Glutamatergic neuron (in vitro differentiated cells): ENCODE measurements around the gene PDE1A. TPM values are rescaled to one million over a fixed set of nuclear protein-coding genes. Genes with fewer than 3 reads are reported as not detected.

Experiments used
- DNase-seq: peaks from one replicate; pipeline ENCODE4 v3.0.0; 2022
- H3K27ac Mint-ChIP-seq: one replicate; pipeline ENCODE4 v1.8.0; 2020; ENCODE audit warnings: mild to moderate bottlenecking, mixed read lengths, inconsistent platforms; ENCODE audit not compliant: unreplicated experiment
- H3K27me3 Mint-ChIP-seq: one replicate; pipeline ENCODE4 v1.8.0; 2020; ENCODE audit warnings: mild to moderate bottlenecking, moderate library complexity, mixed read lengths, inconsistent platforms; ENCODE audit not compliant: unreplicated experiment
- H3K36me3 Mint-ChIP-seq: one replicate; pipeline ENCODE4 v1.8.0; 2020; ENCODE audit warnings: mild to moderate bottlenecking, mixed read lengths, inconsistent platforms; ENCODE audit not compliant: unreplicated experiment
- H3K4me1 Mint-ChIP-seq: one replicate; pipeline ENCODE4 v1.8.0; 2020; ENCODE audit warnings: mild to moderate bottlenecking, low read depth, mixed read lengths, inconsistent platforms; ENCODE audit not compliant: unreplicated experiment
- H3K4me3 Mint-ChIP-seq: one replicate; pipeline ENCODE4 v1.8.0; 2020; ENCODE audit warnings: mild to moderate bottlenecking, mixed read lengths, inconsistent platforms; ENCODE audit not compliant: unreplicated experiment
- H3K9me3 Mint-ChIP-seq: one replicate; pipeline ENCODE4 v1.8.0; 2020; ENCODE audit warnings: mild to moderate bottlenecking, moderate library complexity, mixed read lengths, inconsistent platforms; ENCODE audit not compliant: unreplicated experiment
- total RNA-seq: library from RNA; stranded (reverse); fragmentation: NEBNext Ultra II Directional; extraction: Animal tissue kit (Norgen Biotek cat#: 25700); gene quantifications from one replicate; pipeline ENCODE4 v1.2.1, GENCODE V29; 2021; ENCODE audit not compliant: unreplicated experiment
- TF ChIP-seq, protein P1 (sequence below): fragments of 200-600 bp; sonication (generic); IDR thresholded peaks from one replicate; pipeline ENCODE4 v1.5.0; 2021; ENCODE audit not compliant: partially characterized antibody, unreplicated experiment

The PDE1A gene
- total RNA-seq, 1 donor from 2014 or later: 4.2 TPM

DNA sequence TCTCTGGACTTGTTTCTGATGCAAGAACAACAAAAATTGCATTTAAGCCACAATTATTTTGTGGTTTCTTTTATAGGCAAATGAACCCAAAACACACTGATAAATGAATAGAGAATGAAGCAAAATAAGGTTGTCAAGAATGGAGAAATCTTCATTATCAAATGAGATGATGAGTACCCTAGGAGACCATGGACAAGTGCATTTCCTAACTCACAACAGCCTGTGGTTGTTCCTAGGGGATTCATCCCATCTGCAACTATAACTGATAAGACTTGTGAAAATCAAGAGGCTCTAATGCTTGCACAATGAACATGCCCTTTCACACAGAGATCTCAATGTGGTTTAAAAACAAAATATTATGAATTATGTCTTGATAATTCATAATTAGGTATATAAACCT is 159.9 kb downstream of the PDE1A start:
- Mint-ChIP-seq H3K27ac (no peak overlapping the region), H3K27me3 (no peaks in the 10 kb centered on the region), H3K9me3 (no peaks in the 10 kb centered on the region), H3K4me1 (peaks cover 2% of the 10 kb centered on the region), H3K4me3 (no peak overlapping the region), H3K36me3 (no peaks in the 10 kb centered on the region)
- TF ChIP-seq, protein P1, sequence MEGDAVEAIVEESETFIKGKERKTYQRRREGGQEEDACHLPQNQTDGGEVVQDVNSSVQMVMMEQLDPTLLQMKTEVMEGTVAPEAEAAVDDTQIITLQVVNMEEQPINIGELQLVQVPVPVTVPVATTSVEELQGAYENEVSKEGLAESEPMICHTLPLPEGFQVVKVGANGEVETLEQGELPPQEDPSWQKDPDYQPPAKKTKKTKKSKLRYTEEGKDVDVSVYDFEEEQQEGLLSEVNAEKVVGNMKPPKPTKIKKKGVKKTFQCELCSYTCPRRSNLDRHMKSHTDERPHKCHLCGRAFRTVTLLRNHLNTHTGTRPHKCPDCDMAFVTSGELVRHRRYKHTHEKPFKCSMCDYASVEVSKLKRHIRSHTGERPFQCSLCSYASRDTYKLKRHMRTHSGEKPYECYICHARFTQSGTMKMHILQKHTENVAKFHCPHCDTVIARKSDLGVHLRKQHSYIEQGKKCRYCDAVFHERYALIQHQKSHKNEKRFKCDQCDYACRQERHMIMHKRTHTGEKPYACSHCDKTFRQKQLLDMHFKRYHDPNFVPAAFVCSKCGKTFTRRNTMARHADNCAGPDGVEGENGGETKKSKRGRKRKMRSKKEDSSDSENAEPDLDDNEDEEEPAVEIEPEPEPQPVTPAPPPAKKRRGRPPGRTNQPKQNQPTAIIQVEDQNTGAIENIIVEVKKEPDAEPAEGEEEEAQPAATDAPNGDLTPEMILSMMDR: no peak
- DNase-seq: no peak

GRCh38 chr2:182265718-182266117 is 161.1 kb downstream of the PDE1A start:
- H3K27ac Mint-ChIP-seq: no peak overlapping the region
- no peaks in the 10 kb centered on the region for H3K9me3 Mint-ChIP-seq
- H3K36me3 Mint-ChIP-seq: no peaks in the 10 kb centered on the region
- H3K4me3 Mint-ChIP-seq: no peak overlapping the region
- H3K4me1 Mint-ChIP-seq: peaks cover 2% of the 10 kb centered on the region
- no peak for DNase-seq
- H3K27me3 Mint-ChIP-seq: no peaks in the 10 kb centered on the region
- TF ChIP-seq, protein P1: no peak

- no peaks in the 10 kb centered on the region for H3K36me3 Mint-ChIP-seq
- TF ChIP-seq, protein P1: no peak
- no peak for DNase-seq
- H3K4me1 Mint-ChIP-seq: peaks cover 2% of the 10 kb centered on the region
- H3K27ac Mint-ChIP-seq: no peak overlapping the region
- H3K9me3 Mint-ChIP-seq: no peaks in the 10 kb centered on the region
- H3K27me3 Mint-ChIP-seq: no peaks in the 10 kb centered on the region
- H3K4me3 Mint-ChIP-seq: no peak overlapping the region
Observed at GRCh38 chr2:182261860-182262387, 164.9 kb downstream of the PDE1A start.

GRCh38 chr2:182259629-182260150 is 167.1 kb downstream of the PDE1A start:
- Mint-ChIP-seq H3K9me3 (no peaks in the 10 kb centered on the region), H3K36me3 (no peaks in the 10 kb centered on the region), H3K27me3 (no peaks in the 10 kb centered on the region), H3K4me3 (no peak overlapping the region), H3K4me1 (no peaks in the 10 kb centered on the region), H3K27ac (no peak overlapping the region)
- TF ChIP-seq, protein P1: no peak
- DNase-seq: no peak

DNA sequence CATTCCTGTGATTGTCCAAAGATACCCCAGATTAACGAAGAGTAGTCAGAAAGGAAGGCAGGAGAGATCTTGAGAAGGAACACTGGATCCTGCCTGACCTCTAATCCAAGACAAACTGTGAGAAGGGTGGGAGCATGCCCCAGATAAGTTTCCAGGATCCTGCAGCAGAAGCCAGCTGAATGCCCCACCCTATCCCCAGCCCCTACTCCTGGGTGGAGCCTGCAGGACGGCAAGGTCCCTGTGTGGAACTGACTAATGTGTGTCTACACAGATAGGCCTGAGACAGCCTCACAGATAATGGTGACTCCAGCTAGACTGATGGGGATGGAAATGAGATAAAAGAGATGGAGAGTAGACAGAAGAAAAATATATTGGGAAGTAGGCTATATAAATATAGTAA is 174.3 kb downstream of the PDE1A start:
- Mint-ChIP-seq H3K27ac (no peak overlapping the region), H3K27me3 (no peaks in the 10 kb centered on the region), H3K36me3 (no peaks in the 10 kb centered on the region), H3K9me3 (no peaks in the 10 kb centered on the region), H3K4me3 (no peak overlapping the region), H3K4me1 (no peaks in the 10 kb centered on the region)
- TF ChIP-seq, protein P1: no peak
- no peak for DNase-seq
